NT2/D1 (cell line): ENCODE measurements around the gene CLRN3.

ENCODE experiments used
- DNase-seq: peaks from one replicate; pipeline ENCODE4 v3.0.0-alpha.2; 2011; ENCODE audit warnings: low read depth, low spot score
- H3K27me3 ChIP-seq: 2 replicates; pipeline ENCODE4 v1.6.0; 2011; ENCODE audit warnings: mild to moderate bottlenecking; ENCODE audit not compliant: insufficient read length, insufficient read depth
- H3K36me3 ChIP-seq: 2 replicates; pipeline ENCODE4 v1.6.1; 2011; ENCODE audit warnings: mild to moderate bottlenecking, low read length, mixed read lengths; ENCODE audit not compliant: insufficient read depth, insufficient read length
- H3K4me1 ChIP-seq: 2 replicates; pipeline ENCODE4 v1.5.1; 2011; ENCODE audit not compliant: insufficient read depth, insufficient read length
- H3K4me3 ChIP-seq: 2 replicates; pipeline ENCODE4 v1.5.1; 2011; ENCODE audit warnings: low read depth; ENCODE audit not compliant: insufficient read length
- H3K9ac ChIP-seq: 2 replicates; pipeline ENCODE4 v1.6.0; 2011; ENCODE audit warnings: low read depth; ENCODE audit not compliant: insufficient read length
- H3K9me3 ChIP-seq: 2 replicates; pipeline ENCODE4 v1.5.1; 2011; ENCODE audit warnings: mild to moderate bottlenecking, low read length; ENCODE audit not compliant: insufficient read depth
- SUZ12 ChIP-seq: IDR thresholded peaks from 2 replicates; pipeline ENCODE4 v1.6.1; 2011; ENCODE audit not compliant: insufficient read length, insufficient read depth; ENCODE audit errors: extremely low read depth
- YY1 ChIP-seq: IDR thresholded peaks from 2 replicates; pipeline ENCODE4 v1.6.1; 2011; ENCODE audit not compliant: insufficient read length, insufficient read depth
- ZNF274 ChIP-seq: IDR thresholded peaks from 2 replicates; pipeline ENCODE4 v1.6.1; 2011; ENCODE audit warnings: mild to moderate bottlenecking, low read depth, low read length

CLRN3 gene

GRCh38 chr10:127904311-127905000, 11.7 kb upstream of the CLRN3 start:
- TF ChIP-seq YY1 = no peak
- no peak for TF ChIP-seq ZNF274
- TF ChIP-seq SUZ12 = no peak
- peaks cover 25% of the 10 kb centered on the region for H3K27me3 ChIP-seq
- H3K4me1 ChIP-seq = peaks cover 3% of the 10 kb centered on the region
- no peak overlapping the region for H3K4me3 ChIP-seq
- H3K9ac ChIP-seq = no peak overlapping the region
- no peaks in the 10 kb centered on the region for H3K36me3 ChIP-seq
- H3K9me3 ChIP-seq = no peaks in the 10 kb centered on the region
- no peak for DNase-seq

- no peaks in the 10 kb centered on the region for H3K36me3 ChIP-seq
- H3K9ac ChIP-seq = no peak overlapping the region
- H3K9me3 ChIP-seq = no peaks in the 10 kb centered on the region
- DNase-seq = no peak
- no peak for TF ChIP-seq SUZ12
- no peak for TF ChIP-seq ZNF274
- no peak for TF ChIP-seq YY1
- no peak overlapping the region for H3K4me3 ChIP-seq
- H3K27me3 ChIP-seq = peaks cover 22% of the 10 kb centered on the region
- peaks cover 3% of the 10 kb centered on the region for H3K4me1 ChIP-seq
These were observed 11.0 kb upstream of the CLRN3 start for GRCh38 chr10:127903789-127904188.

- Histone ChIP-seq H3K27me3 (no peaks in the 10 kb centered on the region), H3K36me3 (no peaks in the 10 kb centered on the region), H3K9ac (no peak overlapping the region), H3K4me1 (no peaks in the 10 kb centered on the region), H3K4me3 (no peak overlapping the region), H3K9me3 (no peaks in the 10 kb centered on the region)
- DNase-seq = no peak
- TF ChIP-seq ZNF274 (no peak), SUZ12 (no peak), YY1 (no peak)
These were observed 7.1 kb upstream of the CLRN3 start for GRCh38 chr10:127899766-127900387.

GRCh38 chr10:127897177-127897576, 4.4 kb upstream of the CLRN3 start:
- Histone ChIP-seq H3K9me3 (no peaks in the 10 kb centered on the region), H3K4me1 (no peaks in the 10 kb centered on the region), H3K36me3 (no peaks in the 10 kb centered on the region), H3K9ac (no peak overlapping the region), H3K4me3 (no peak overlapping the region), H3K27me3 (no peaks in the 10 kb centered on the region)
- TF ChIP-seq YY1 (no peak), SUZ12 (no peak), ZNF274 (no peak)
- no peak for DNase-seq

- Histone ChIP-seq H3K9me3 (no peaks in the 10 kb centered on the region), H3K4me1 (no peaks in the 10 kb centered on the region), H3K4me3 (no peak overlapping the region), H3K27me3 (no peaks in the 10 kb centered on the region), H3K9ac (no peak overlapping the region), H3K36me3 (no peaks in the 10 kb centered on the region)
- no peak for DNase-seq
- TF ChIP-seq SUZ12 (no peak), YY1 (no peak), ZNF274 (no peak)
These were observed 3.8 kb upstream of the CLRN3 start for GRCh38 chr10:127896590-127896989.

GRCh38 chr10:127894146-127894545, 1.4 kb upstream of the CLRN3 start:
- no peak for DNase-seq
- Histone ChIP-seq H3K36me3 (no peaks in the 10 kb centered on the region), H3K9ac (no peak overlapping the region), H3K4me1 (no peaks in the 10 kb centered on the region), H3K27me3 (no peaks in the 10 kb centered on the region), H3K9me3 (no peaks in the 10 kb centered on the region), H3K4me3 (no peak overlapping the region)
- no peak for TF ChIP-seq ZNF274
- TF ChIP-seq YY1 = no peak
- no peak for TF ChIP-seq SUZ12

GRCh38 chr10:127890832-127891334, 1.9 kb downstream of the CLRN3 start:
- no peaks in the 10 kb centered on the region for H3K9me3 ChIP-seq

More at GRCh38 chr10:127890832-127891334, 1.9 kb downstream of the CLRN3 start:
- TF ChIP-seq YY1 (no peak), ZNF274 (no peak), SUZ12 (no peak)
- Histone ChIP-seq H3K36me3 (no peaks in the 10 kb centered on the region), H3K4me1 (no peaks in the 10 kb centered on the region), H3K27me3 (no peaks in the 10 kb centered on the region), H3K4me3 (no peak overlapping the region), H3K9ac (no peak overlapping the region)
- no peak for DNase-seq
